H9 (cell line): Measurements from ENCODE around the gene MSMO1. TPM values are rescaled to one million over a fixed set of nuclear protein-coding genes. Genes with fewer than 3 reads are reported as not detected.

ENCODE experiments used
- DNase-seq: peaks from one replicate; pipeline ENCODE4 v3.0.0-alpha.2; 2017
- H2AFZ ChIP-seq: one replicate; pipeline ENCODE4 v1.6.1; 2013; ENCODE audit warnings: mild to moderate bottlenecking, low read length, control low read depth, moderate library complexity
- H2AK5ac ChIP-seq: 2 replicates; pipeline ENCODE4 v1.6.1; 2013; ENCODE audit warnings: low read length, control low read depth, mixed read lengths; ENCODE audit not compliant: insufficient read length
- H2BK120ac ChIP-seq: one replicate; pipeline ENCODE4 v1.6.1; 2013; ENCODE audit warnings: low read depth, mild to moderate bottlenecking, low read length, control low read depth, inconsistent platforms; ENCODE audit not compliant: poor library complexity, severe bottlenecking
- H2BK12ac ChIP-seq: 2 replicates; pipeline ENCODE4 v1.6.1; 2013; ENCODE audit warnings: low read length, control low read depth, mixed read lengths, low read depth; ENCODE audit not compliant: insufficient read length
- H2BK15ac ChIP-seq: 2 replicates; pipeline ENCODE4 v1.6.1; 2013; ENCODE audit warnings: low read depth, low read length, control low read depth
- H2BK20ac ChIP-seq: one replicate; pipeline ENCODE4 v1.6.1; 2013; ENCODE audit warnings: low read depth, mild to moderate bottlenecking, low read length, control low read depth, inconsistent platforms; ENCODE audit not compliant: poor library complexity, severe bottlenecking
- H2BK5ac ChIP-seq: 2 replicates; pipeline ENCODE4 v1.6.1; 2013; ENCODE audit warnings: low read length, control low read depth, mixed read lengths; ENCODE audit not compliant: insufficient read length
- H3K14ac ChIP-seq: 2 replicates; pipeline ENCODE4 v1.6.1; 2013; ENCODE audit warnings: low read length, control low read depth; ENCODE audit not compliant: insufficient read depth
- H3K18ac ChIP-seq: 2 replicates; pipeline ENCODE4 v1.6.1; 2013; ENCODE audit warnings: low read depth, mild to moderate bottlenecking, mixed read lengths, low read length, control low read depth; ENCODE audit not compliant: insufficient read length
- H3K23ac ChIP-seq: 2 replicates; pipeline ENCODE4 v1.6.1; 2013; ENCODE audit warnings: low read length, control low read depth, mixed read lengths, low read depth; ENCODE audit not compliant: insufficient read length
- H3K23me2 ChIP-seq: 2 replicates; pipeline ENCODE4 v1.6.1; 2013; ENCODE audit warnings: low read depth, mild to moderate bottlenecking, mixed read lengths, low read length, control low read depth; ENCODE audit not compliant: insufficient read length, poor library complexity, severe bottlenecking
- H3K27ac ChIP-seq: 2 replicates; pipeline ENCODE4 v1.5.1; 2013; ENCODE audit warnings: low read length, control low read depth, mixed read lengths, low read depth; ENCODE audit not compliant: insufficient read length
- H3K27me3 ChIP-seq: 2 replicates; pipeline ENCODE4 v1.6.1; 2013; ENCODE audit warnings: low read length, control low read depth, inconsistent platforms; ENCODE audit not compliant: insufficient read depth
- H3K4ac ChIP-seq: 2 replicates; pipeline ENCODE4 v1.6.1; 2013; ENCODE audit warnings: low read depth, mild to moderate bottlenecking, control low read depth, inconsistent platforms, low read length, moderate library complexity
- H3K4me1 ChIP-seq: 2 replicates; pipeline ENCODE4 v1.6.1; 2013; ENCODE audit warnings: low read length, control low read depth, inconsistent platforms; ENCODE audit not compliant: insufficient read depth
- H3K4me2 ChIP-seq: 2 replicates; pipeline ENCODE4 v1.6.1; 2013; ENCODE audit warnings: low read length, control low read depth, mixed read lengths; ENCODE audit not compliant: insufficient read length, insufficient read depth
- H3K56ac ChIP-seq: 2 replicates; pipeline ENCODE4 v1.6.1; 2013; ENCODE audit warnings: low read depth, mild to moderate bottlenecking, mixed read lengths, low read length, control low read depth; ENCODE audit not compliant: insufficient read length
- H3K79me1 ChIP-seq: 2 replicates; pipeline ENCODE4 v1.6.1; 2013; ENCODE audit warnings: low read depth, mild to moderate bottlenecking, moderate library complexity, low read length, control low read depth, inconsistent platforms; ENCODE audit not compliant: insufficient read depth, poor library complexity, severe bottlenecking
- H3K79me2 ChIP-seq: 2 replicates; pipeline ENCODE4 v1.6.1; 2013; ENCODE audit warnings: low read length, control low read depth, inconsistent platforms; ENCODE audit not compliant: insufficient read depth
- H3K9ac ChIP-seq: 2 replicates; pipeline ENCODE4 v1.6.1; 2013; ENCODE audit warnings: low read length, control low read depth, mixed read lengths; ENCODE audit not compliant: insufficient read length; ENCODE audit errors: extremely low read depth
- H3K9me3 ChIP-seq: one replicate; pipeline ENCODE4 v1.6.1; 2013; ENCODE audit warnings: low read depth, low read length, inconsistent platforms; ENCODE audit not compliant: control insufficient read depth
- H3T11ph ChIP-seq: one replicate; pipeline ENCODE4 v1.6.1; 2013; ENCODE audit warnings: mild to moderate bottlenecking, low read length, control low read depth, inconsistent platforms
- H4K20me1 ChIP-seq: one replicate; pipeline ENCODE4 v1.6.1; 2013; ENCODE audit not compliant: control insufficient read depth, insufficient read length, insufficient read depth
- H4K5ac ChIP-seq: 2 replicates; pipeline ENCODE4 v1.6.1; 2013; ENCODE audit warnings: low read depth, mild to moderate bottlenecking, mixed read lengths, low read length, control low read depth; ENCODE audit not compliant: insufficient read length
- H4K8ac ChIP-seq: replicated peaks from 2 replicates; pipeline ENCODE4 v1.6.1; 2013; ENCODE audit warnings: low read length, control low read depth, mixed read lengths, low read depth; ENCODE audit not compliant: insufficient read length
- H4K91ac ChIP-seq: 2 replicates; pipeline ENCODE4 v1.6.1; 2013; ENCODE audit warnings: low read depth, mild to moderate bottlenecking, moderate library complexity, mixed read lengths, low read length, control low read depth; ENCODE audit not compliant: insufficient read length
- H3K27ac Mint-ChIP-seq, 3 experiments: 2 replicates in 2 of 3; 3 replicates in 1 of 3; pipeline ENCODE4 v1.8.0; 2020 to 2021; ENCODE audit warnings: mixed read lengths in 3 of 3, mild to moderate bottlenecking in 1 of 3, moderate library complexity in 1 of 3
- H3K27me3 Mint-ChIP-seq: 2 replicates; pipeline ENCODE4 v1.8.0; 2021; ENCODE audit warnings: low read depth, mild to moderate bottlenecking, moderate library complexity, mixed read lengths
- H3K36me3 Mint-ChIP-seq, 3 experiments: 2 replicates in 2 of 3; 3 replicates in 1 of 3; pipeline ENCODE4 v1.8.0; 2020 to 2021; ENCODE audit warnings: low read depth in 3 of 3, mixed read lengths in 3 of 3; ENCODE audit not compliant: insufficient read depth in 1 of 3
- H3K4me1 Mint-ChIP-seq, 2 experiments: 2 replicates each; pipeline ENCODE4 v1.8.0; 2020; ENCODE audit warnings: mixed read lengths in 2 of 2
- H3K4me3 Mint-ChIP-seq, 2 experiments: 2 replicates in 1 of 2; 3 replicates in 1 of 2; pipeline ENCODE4 v1.8.0; 2020 to 2021; ENCODE audit warnings: mild to moderate bottlenecking in 2 of 2, mixed read lengths in 2 of 2, moderate library complexity in 1 of 2
- H3K9me3 Mint-ChIP-seq, 2 experiments: 2 replicates in 1 of 2; 3 replicates in 1 of 2; pipeline ENCODE4 v1.8.0; 2020; ENCODE audit warnings: mild to moderate bottlenecking in 2 of 2, mixed read lengths in 2 of 2, moderate library complexity in 1 of 2
- CTCF ChIP-seq: fragments of 200-600 bp; sonication (generic); conservative IDR thresholded peaks from 3 replicates; pipeline ENCODE4 v1.8.0; 2021; ENCODE audit warnings: antibody characterized with exemption, mild to moderate bottlenecking
- WGBS: extraction: QIAGEN DNeasy Blood & Tissue Kit; methylation state at CpG from one replicate; pipeline ENCODE4 v1.1.7; 2013; ENCODE audit warnings: missing lambda C conversion rate, low lambda C conversion rate, mixed read lengths; ENCODE audit not compliant: insufficient read length; ENCODE audit errors: extremely low coverage; 5-methylcytosine and 5-hydroxymethylcytosine counted together
- total RNA-seq: library from RNA; stranded (reverse); gene quantifications from 2 replicates; pipeline ENCODE4 v1.2.1, GENCODE V29; 2021

Gene MSMO1
- total RNA-seq, 1 experiment from 2014 or later, result 79.3 TPM

GRCh38 chr4:165379678-165380064 lies 52.2 kb downstream of the MSMO1 start:
- H2BK5ac ChIP-seq, result no peak overlapping the region
- no peak overlapping the region for H3K27ac Mint-ChIP-seq
- no peak overlapping the region for H4K8ac ChIP-seq
- H3K14ac ChIP-seq, result no peak overlapping the region
- no peak overlapping the region for H2BK120ac ChIP-seq
- H3K9me3 Mint-ChIP-seq, result no peaks in the 10 kb centered on the region
- peak overlapping the region; percentile 69 for H3K4me2 ChIP-seq
- H2BK20ac ChIP-seq, result no peak overlapping the region
- peaks cover 10% of the 10 kb centered on the region for H3K23me2 ChIP-seq
- H3K27ac ChIP-seq, result no peak overlapping the region
- H3K27me3 Mint-ChIP-seq, result peaks cover 52% of the 10 kb centered on the region
- no peak overlapping the region for H2BK12ac ChIP-seq
- H3K4me1 Mint-ChIP-seq, result peaks cover 24 to 25% of the 10 kb centered on the region in 2 experiments
- no peak overlapping the region for H3K56ac ChIP-seq
- no peak overlapping the region for H2BK15ac ChIP-seq
- no peak overlapping the region for H2AFZ ChIP-seq
- peak; percentile 59 for DNase-seq
- no peak overlapping the region for H3T11ph ChIP-seq
- H3K27me3 ChIP-seq, result peaks cover 4% of the 10 kb centered on the region; the same call in 1 of the 2 replicates
- no CpG with 5 or more reads among the region's 11 CpGs for whole genome bisulfite sequencing
- H3K9ac ChIP-seq, result no peak overlapping the region
- no peak for TF ChIP-seq CTCF
- H3K4ac ChIP-seq, result no peak overlapping the region
- H3K23ac ChIP-seq, result no peak overlapping the region
- H2AK5ac ChIP-seq, result no peak overlapping the region
- no peaks in the 10 kb centered on the region; the same call in 1 of the 2 replicates for H3K4me1 ChIP-seq
- no peaks in the 10 kb centered on the region for H3K79me1 ChIP-seq
- no peaks in the 10 kb centered on the region for H4K20me1 ChIP-seq
- H3K36me3 Mint-ChIP-seq, result no peaks in the 10 kb centered on the region
- no peak overlapping the region for H3K18ac ChIP-seq
- no peak overlapping the region for H4K5ac ChIP-seq
- H3K79me2 ChIP-seq, result no peaks in the 10 kb centered on the region
- no peaks in the 10 kb centered on the region for H3K9me3 ChIP-seq
- H4K91ac ChIP-seq, result no peak overlapping the region
- H3K4me3 Mint-ChIP-seq, result peak overlapping the region; percentile 64 to 80
